GM20000 (cell line): ENCODE results near the gene WDR27.
A peak's percentile ranks its signal among the peaks of the same experiment; 100 is the strongest.

Experiments
- DNase-seq: peaks from one replicate; pipeline ENCODE4 v3.0.0; 2012; ENCODE audit warnings: low spot score
- CTCF ChIP-seq: IDR thresholded peaks from 2 replicates; pipeline ENCODE4 v1.5.1; 2012; ENCODE audit warnings: mild to moderate bottlenecking, control low read depth; ENCODE audit errors: extremely low read depth, missing control alignments

The WDR27 gene

GRCh38 chr6:169729961-169730360 is 28.1 kb upstream of the WDR27 start:
- TF ChIP-seq CTCF = no peak
- no peak for DNase-seq

DNA sequence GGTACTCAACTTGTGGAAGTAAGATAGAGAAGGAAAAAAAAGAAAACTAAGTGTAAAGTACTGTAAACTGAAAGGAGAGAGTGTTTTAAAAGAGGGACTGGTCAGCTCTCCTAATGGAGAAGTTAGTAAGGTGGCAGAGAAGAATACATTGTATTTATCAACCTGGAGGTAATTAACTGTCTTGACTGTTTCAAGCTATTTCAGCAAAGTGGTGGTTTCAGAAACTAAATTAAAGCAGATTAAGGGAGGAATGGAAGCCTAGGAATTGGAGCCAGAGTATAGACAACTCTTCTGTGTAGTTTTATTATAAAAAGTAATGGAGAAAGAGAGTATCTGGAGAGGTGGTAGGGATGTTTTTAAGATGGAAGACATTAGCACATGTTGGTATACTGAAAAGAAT is 25.1 kb upstream of the WDR27 start:
- TF ChIP-seq CTCF = no peak
- no peak for DNase-seq

DNA sequence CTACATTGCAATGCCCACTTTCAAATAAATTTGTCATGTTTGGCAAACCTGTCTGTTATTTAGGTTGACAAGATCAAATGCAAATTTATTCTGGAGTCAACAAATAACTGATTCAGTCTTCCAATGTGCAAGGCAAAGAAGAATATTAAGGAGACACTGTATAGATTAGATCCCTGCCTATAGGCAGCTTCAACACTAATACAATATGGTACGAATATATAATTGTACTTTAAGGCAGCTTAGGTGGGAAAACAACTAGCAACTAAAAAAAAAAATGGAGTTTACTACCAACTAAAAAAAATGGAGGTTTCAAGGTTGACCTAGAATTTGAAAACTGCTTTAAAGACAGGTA is 24.2 kb upstream of the WDR27 start:
- no peak for TF ChIP-seq CTCF

GRCh38 chr6:169725125-169726048 is 23.6 kb upstream of the WDR27 start:
- DNase-seq = no peak
- TF ChIP-seq CTCF = no peak

More for the DNA sequence above, 24.2 kb upstream of the WDR27 start:
- no peak for DNase-seq

DNA sequence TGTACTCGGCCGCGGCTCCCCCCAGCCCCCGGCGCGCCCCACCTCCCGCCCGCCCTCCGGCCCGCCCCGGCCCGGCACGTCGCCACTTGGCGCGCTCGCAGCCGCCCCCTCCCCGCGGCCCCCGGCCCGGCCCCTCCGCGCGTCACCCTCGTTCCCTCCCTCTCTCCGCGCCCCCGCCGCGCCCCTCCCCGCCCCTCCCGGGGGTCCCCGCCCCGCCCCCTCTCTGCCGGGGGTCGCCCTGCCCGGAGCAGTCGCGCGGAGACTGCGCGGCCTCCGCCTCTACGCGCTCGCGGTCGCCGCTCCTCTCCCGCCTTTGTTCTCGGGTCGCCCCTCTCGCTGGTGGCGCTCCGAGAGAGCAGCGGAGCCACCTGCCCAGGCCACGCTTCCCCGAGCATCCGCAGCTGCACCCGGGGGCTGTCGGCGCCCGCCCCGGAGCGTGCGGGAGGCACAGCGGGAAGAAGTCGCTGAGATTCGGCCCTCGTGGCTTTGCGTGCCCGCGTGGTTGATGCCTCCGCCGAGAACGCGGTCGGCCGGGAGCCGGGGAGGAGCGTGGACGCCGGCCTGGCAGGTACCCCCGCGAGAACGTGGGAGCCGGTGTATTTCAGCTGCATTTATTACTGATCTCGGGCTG is 22.8 kb upstream of the WDR27 start, which contains the start of gene PHF10:
Gene PHF10 (minus strand): TSS at position 7 of the 631 bp plus-strand sequence. CDS start 569 bp downstream, outside the sequence.
- TF ChIP-seq CTCF = no peak
- DNase-seq = peak; percentile 92

DNA sequence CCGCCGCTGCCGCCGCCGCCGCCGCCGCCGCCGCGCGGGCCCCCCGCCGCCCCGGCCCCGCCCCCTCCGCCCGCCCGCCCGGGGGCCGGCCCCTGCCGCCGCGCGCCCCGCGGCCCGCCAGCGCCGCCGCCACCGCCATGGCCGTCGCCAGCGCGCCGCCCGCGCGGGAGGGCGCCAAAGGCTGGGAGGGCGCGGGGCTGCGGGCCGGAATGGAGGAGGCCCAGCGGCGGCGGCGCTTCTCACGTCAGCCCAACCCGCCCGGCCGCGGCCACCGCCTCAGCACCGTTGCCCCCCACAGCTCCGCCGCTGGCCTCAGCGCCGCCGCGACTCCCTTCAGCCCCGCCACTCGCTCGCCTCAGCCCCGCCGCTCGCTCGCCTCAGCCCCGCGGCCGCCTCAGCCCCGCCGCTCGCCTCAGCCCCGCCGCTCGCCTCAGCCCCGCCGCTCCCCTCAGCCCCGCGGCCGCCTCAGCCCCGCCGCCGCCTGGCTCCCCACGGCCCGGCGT is 22.2 kb upstream of the WDR27 start:
- TF ChIP-seq CTCF = no peak
- peak; percentile 88 for DNase-seq
